Measurements from ENCODE around the gene WDR47.
"Not testable (repeated sequence)": the region's sequence is repeated elsewhere in the genome, so short reads cannot be mapped to it uniquely, and the experiment has no call there.

The WDR47 gene

DNA sequence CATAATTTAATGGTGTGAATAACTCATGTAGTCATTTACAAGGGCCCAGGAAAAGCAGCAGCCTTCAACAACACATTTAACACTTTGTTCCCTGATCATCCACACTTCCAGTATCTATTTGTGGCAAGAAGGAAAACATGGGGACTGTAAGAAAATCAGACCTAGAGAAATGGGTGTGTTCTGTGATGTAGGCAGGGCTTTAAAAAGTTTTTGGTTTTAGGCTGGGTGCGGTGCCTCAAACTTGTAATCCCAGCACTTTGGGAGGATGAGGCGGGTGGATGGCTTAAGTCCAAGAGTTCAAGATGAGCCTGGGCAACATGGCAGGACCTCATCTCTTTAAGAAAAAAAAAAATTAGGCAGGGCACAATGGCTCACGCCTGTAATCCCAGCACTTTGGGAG, 14.2 kb upstream of the WDR47 start:
- in situ Hi-C loops (cut with MboI; ENCODE audit: low sequenced_read_pairs) = no loop called here

DNA sequence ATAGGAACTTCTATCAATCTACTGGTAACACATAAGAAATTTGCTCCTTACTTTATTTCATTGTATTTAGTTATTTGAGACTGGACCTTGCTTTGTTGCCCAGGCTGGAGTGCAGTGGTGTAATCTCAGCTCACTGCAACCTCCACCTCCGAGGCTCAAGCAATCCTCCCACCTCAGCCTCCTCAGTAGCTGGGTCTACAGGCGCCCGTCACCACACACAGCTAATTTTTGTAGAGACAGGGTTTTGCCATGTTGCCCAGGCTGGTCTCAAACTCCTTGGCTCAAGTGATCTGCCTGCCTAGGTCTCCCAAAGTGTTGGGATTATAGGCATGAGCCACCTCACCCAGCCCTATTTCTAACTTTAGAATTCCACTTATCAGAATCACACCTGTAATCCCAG, 10.2 kb upstream of the WDR47 start:
- in situ Hi-C loops (cut with MboI; ENCODE audit: low sequenced_read_pairs) = not testable (repeated sequence)

- in situ Hi-C loops (cut with MboI; ENCODE audit: low sequenced_read_pairs) = no loop called here
These were observed 8.5 kb upstream of the WDR47 start for GRCh38 chr1:109050228-109050995.

GRCh38 chr1:109048335-109048734, 6.4 kb upstream of the WDR47 start:
- in situ Hi-C loops (cut with MboI; ENCODE audit: low sequenced_read_pairs) = no loop called here

DNA sequence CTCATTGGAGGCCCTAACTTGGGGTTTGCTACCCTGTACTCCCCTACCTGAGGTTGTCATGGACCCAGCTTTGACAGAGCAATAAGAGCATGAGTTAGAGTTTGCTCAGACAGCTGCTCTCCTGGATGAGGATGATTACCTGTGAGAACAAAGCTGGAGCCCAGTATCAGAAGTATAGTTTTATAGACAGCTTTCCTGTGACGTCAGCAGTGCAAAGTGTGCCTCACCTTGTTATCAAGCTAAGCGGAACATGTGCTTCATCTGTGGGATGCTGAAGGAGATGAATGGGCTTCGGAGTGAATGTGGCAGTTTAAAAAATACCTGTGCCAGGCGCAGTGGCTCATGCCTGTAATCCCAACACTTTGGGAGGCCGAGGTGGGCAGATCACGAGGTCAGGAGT, 5.4 kb upstream of the WDR47 start:
- in situ Hi-C loops (cut with MboI; ENCODE audit: low sequenced_read_pairs) = no loop called here

GRCh38 chr1:109046671-109047070, 4.8 kb upstream of the WDR47 start:
- in situ Hi-C loops (cut with MboI; ENCODE audit: low sequenced_read_pairs) = no loop called here

GRCh38 chr1:109045595-109045994, 3.7 kb upstream of the WDR47 start:
- in situ Hi-C loops (cut with MboI; ENCODE audit: low sequenced_read_pairs) = no loop called here

DNA sequence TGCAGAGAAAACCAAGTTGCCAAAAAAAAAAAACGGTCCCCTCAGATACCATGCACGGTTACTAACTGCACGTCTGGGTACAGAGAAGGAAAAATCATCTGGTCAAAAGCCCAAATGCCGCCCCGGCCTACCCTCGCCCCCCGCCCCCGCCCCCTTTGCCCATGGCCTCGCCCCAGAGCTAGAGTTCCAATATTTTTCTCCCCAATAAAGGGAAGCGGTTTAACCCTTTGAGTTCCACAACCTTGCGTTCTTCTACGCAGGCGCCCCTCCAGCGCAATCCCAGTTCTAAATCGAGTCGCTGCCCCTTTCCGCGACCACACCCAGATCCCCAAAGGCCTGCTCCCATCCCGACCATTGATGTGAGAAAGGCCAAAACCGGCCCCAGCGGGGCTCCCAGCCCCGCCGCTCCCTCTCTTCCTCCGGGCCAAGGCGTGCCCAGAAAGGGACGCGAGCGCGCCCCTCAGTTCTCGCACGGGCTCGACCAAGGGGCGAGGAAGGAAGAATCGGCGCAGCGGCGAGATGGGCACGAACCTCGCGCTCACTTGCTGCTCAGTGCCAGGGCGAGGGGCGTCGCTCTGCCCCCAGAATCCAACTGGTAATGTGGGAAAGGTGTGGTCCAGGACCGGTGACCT, 797 bp downstream of the WDR47 start:
- in situ Hi-C loops (cut with MboI; ENCODE audit: low sequenced_read_pairs) = no loop called here

- in situ Hi-C loops (cut with MboI; ENCODE audit: low sequenced_read_pairs) = no loop called here
These were observed 1.3 kb downstream of the WDR47 start for GRCh38 chr1:109040627-109040988.

DNA sequence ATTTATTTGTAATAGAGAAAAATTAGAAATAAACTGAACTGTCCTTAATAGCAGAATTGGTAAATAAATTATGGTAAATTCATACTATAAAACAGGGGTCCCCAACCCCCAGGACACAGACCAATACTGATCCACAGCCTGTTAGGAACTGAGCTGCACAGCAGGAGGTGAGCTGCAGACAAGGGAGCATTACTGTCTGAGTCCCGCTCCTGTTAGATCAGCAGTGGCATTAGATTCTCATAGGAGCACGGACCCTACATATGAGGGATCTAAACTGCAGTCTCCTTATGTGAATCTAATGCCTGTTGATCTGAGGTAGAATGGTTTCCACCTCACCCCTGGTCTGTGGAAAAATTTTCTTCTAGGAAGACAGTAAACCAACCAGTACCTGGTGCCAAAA, 7.5 kb downstream of the WDR47 start:
- in situ Hi-C loops (cut with MboI; ENCODE audit: low sequenced_read_pairs) = no loop called here

GRCh38 chr1:109029493-109029892, 12.4 kb downstream of the WDR47 start:
- in situ Hi-C loops (cut with MboI; ENCODE audit: low sequenced_read_pairs) = not testable (repeated sequence)

DNA sequence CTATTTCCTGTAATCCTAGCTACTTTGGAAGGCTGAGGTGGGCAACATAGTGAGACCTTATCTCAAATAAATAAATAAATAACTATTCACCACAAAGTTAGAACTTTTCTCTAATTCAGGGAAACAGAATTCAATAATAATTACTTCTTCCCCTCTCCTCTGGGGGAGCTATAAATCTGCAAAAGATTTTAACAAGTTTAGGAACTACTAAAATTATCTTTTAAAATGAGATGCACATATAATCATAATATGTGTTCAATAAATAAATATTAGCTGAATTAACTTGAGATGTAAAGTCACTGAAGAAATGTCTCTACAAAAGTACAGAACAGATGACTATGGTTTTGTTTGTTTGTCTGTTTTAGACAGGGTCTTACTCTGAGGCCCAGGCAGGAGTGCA, 14.1 kb downstream of the WDR47 start:
- in situ Hi-C loops (cut with MboI; ENCODE audit: low sequenced_read_pairs) = no loop called here

DNA sequence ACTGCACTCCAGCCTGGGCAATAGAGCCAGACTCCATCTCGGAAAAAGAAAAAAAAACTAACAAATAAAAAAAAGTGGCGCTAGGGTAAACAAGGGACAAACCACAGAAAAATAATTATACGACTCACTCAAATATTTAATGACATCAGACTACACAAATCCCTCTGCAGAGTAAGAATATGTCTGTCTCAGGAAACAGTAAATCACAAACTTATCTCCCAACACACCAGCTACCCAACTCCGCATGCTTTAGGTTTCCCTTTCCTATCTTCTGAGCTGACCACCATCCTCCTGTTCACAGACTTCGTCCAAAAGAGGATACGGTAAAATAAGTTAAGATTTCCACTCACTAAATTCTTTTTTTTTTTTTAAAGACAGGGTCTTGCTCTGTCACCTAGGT, 16.2 kb downstream of the WDR47 start:
- in situ Hi-C loops (cut with MboI; ENCODE audit: low sequenced_read_pairs) = no loop called here

- in situ Hi-C loops (cut with MboI; ENCODE audit: low sequenced_read_pairs) = no loop called here
These were observed 17.3 kb downstream of the WDR47 start for GRCh38 chr1:109024646-109025045.

GRCh38 chr1:109020693-109021257, 21.1 kb downstream of the WDR47 start:
- in situ Hi-C loops (cut with MboI; ENCODE audit: low sequenced_read_pairs) = no loop called here

- in situ Hi-C loops (cut with MboI; ENCODE audit: low sequenced_read_pairs) = not testable (repeated sequence)
These were observed 24.2 kb downstream of the WDR47 start for GRCh38 chr1:109017719-109018118.

GRCh38 chr1:109017134-109017533, 24.8 kb downstream of the WDR47 start:
- in situ Hi-C loops (cut with MboI; ENCODE audit: low sequenced_read_pairs) = no loop called here

DNA sequence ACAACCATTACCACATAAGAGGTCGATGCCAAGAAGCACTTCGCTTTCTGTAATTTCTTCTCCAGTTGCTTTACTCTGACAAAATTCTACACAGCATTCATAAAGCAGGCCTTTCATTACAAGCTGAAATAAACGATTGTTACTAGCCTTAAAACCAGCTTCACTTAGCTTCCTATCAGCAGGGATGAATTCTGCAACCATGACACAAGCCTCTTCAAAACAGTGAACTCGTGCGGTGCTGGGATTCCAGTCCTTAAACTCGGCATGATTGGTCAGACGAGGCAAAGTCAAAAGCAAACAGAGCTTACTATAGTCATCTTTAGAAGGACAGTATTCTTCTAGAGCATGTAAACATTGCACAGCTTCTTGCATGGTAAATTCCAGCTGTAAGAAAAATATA, 30.6 kb downstream of the WDR47 start:
- in situ Hi-C loops (cut with MboI; ENCODE audit: low sequenced_read_pairs) = no loop called here

DNA sequence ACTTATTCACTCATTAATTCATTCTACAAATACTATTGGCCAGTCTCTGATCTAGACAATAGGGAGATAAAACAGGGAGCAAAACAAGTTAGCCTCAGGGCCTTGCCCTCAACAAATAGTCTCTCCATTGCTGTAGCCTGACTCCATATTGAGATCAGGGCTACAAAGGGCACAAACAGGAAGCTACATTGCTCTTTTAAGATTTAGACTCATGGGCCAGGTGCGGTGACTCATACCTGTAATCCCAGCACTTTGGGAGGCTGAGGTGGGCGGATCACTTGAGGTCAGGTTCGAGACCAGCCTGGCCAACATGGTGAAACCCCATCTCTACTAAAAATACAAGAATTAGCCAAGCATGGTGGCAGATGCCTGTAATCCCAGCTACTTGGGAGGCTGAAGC, 45.3 kb downstream of the WDR47 start:
- in situ Hi-C loops (cut with MboI; ENCODE audit: low sequenced_read_pairs) = not testable (repeated sequence)

DNA sequence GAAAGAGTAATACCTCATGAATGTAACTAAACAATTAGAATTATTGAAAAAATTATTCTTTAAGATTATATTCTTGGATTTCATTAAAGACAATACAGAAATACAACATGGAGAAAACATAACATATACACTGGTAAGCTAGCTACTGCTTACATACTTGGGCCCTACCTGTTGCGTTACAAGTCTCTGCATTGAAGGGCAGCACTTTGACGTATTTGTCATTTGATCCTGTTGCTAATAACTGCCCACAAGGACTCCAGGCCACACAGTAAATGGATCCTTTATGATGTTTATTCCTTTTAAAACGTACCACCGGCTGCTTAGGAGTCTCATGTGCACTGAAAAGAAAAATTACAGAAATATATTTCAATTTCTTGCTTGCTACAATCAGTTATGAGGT, 58.8 kb downstream of the WDR47 start:
- in situ Hi-C loops (cut with MboI; ENCODE audit: low sequenced_read_pairs) = no loop called here

DNA sequence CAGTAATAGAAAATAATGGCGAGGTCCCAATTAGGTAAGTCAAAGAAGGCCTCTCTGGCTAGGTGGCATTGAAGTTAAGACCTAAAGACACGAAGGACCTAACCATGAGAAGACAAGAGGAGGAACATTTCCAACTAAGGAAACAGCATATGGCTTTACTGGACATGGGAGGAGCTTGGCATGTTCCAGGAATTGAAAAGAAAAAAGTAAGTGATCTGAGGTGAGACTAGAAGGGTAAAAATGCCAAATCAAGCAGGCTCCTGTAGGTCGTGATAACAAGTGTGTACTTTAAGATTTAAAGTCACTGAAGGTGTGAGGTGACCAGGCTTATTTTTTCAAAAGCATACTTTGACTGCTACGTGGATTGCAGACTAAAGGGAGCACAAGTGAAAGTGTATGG, 65.2 kb downstream of the WDR47 start:
- in situ Hi-C loops (cut with MboI; ENCODE audit: low sequenced_read_pairs) = no loop called here

GRCh38 chr1:108972951-108973350, 69.0 kb downstream of the WDR47 start:
- in situ Hi-C loops (cut with MboI; ENCODE audit: low sequenced_read_pairs) = no loop called here

Measured in HL-60/S4 (cell line).